DND-41 (cell line): ENCODE results near the gene NRCAM.

Experiments
- EZH2 ChIP-seq: IDR thresholded peaks from 3 replicates; pipeline ENCODE4 v1.6.1; 2012; ENCODE audit warnings: borderline replicate concordance, low read depth, mild to moderate bottlenecking, moderate library complexity, low read length, inconsistent platforms; ENCODE audit not compliant: severe bottlenecking
- TF ChIP-seq, protein P1 (sequence below): IDR thresholded peaks from 2 replicates; pipeline ENCODE4 v1.5.1; 2012; ENCODE audit warnings: borderline replicate concordance, low read length, moderate library complexity, mild to moderate bottlenecking; ENCODE audit not compliant: poor library complexity, severe bottlenecking; ENCODE audit errors: extremely low read depth

- TF ChIP-seq, protein P1, sequence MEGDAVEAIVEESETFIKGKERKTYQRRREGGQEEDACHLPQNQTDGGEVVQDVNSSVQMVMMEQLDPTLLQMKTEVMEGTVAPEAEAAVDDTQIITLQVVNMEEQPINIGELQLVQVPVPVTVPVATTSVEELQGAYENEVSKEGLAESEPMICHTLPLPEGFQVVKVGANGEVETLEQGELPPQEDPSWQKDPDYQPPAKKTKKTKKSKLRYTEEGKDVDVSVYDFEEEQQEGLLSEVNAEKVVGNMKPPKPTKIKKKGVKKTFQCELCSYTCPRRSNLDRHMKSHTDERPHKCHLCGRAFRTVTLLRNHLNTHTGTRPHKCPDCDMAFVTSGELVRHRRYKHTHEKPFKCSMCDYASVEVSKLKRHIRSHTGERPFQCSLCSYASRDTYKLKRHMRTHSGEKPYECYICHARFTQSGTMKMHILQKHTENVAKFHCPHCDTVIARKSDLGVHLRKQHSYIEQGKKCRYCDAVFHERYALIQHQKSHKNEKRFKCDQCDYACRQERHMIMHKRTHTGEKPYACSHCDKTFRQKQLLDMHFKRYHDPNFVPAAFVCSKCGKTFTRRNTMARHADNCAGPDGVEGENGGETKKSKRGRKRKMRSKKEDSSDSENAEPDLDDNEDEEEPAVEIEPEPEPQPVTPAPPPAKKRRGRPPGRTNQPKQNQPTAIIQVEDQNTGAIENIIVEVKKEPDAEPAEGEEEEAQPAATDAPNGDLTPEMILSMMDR, result no peak
- TF ChIP-seq EZH2, result no peak
Measured at GRCh38 chr7:108245523-108246226, 210.6 kb downstream of the NRCAM start.
